WTC11 (cell line): ENCODE data around the gene DNAJC12. TPM values are rescaled to one million over a fixed set of nuclear protein-coding genes. Genes with fewer than 3 reads are reported as not detected.
"Not testable (repeated sequence)": the region's sequence is repeated elsewhere in the genome, so short reads cannot be mapped to it uniquely, and the experiment has no call there.

Experiments
- ATAC-seq: fragments of 200-7000 bp; cut with Tn5 transposase; 2 replicates; pipeline ENCODE4 v1.10.0; 2021; ENCODE audit warnings: mild to moderate bottlenecking, moderate library complexity
- CTCF ChIA-PET: fragments of 300-600 bp; sonication (Branson Sonifier 250); formaldehyde crosslinking; loops from one replicate; lab custom pipeline; 2021; ENCODE audit warnings: antibody characterized with exemption; lab: Charles Lee
- POLR2A ChIA-PET: fragments of 350-600 bp; sonication (Branson Sonifier 250); formaldehyde crosslinking; loops from one replicate; lab custom pipeline; 2021; ENCODE audit warnings: antibody characterized with exemption; lab: Charles Lee
- DNase-seq: peaks from one replicate; pipeline ENCODE4 v3.0.0; 2021; ENCODE audit warnings: low spot score
- H3K27ac Mint-ChIP-seq: 2 replicates; pipeline ENCODE4 v1.8.0; 2021; ENCODE audit warnings: mixed read lengths
- H3K27me3 Mint-ChIP-seq: 2 replicates; pipeline ENCODE4 v1.8.0; 2021; ENCODE audit warnings: low read depth, mild to moderate bottlenecking, moderate library complexity, mixed read lengths
- H3K36me3 Mint-ChIP-seq: 2 replicates; pipeline ENCODE4 v1.8.0; 2021; ENCODE audit warnings: mixed read lengths
- H3K4me1 Mint-ChIP-seq: 2 replicates; pipeline ENCODE4 v1.8.0; 2022; ENCODE audit warnings: mixed read lengths
- H3K4me3 Mint-ChIP-seq: 2 replicates; pipeline ENCODE4 v1.8.0; 2021; ENCODE audit warnings: mild to moderate bottlenecking, moderate library complexity, mixed read lengths
- H3K9me3 Mint-ChIP-seq: 2 replicates; pipeline ENCODE4 v1.8.0; 2021; ENCODE audit warnings: mixed read lengths
- ARID4B ChIP-seq: sonication (generic); formaldehyde crosslinking; IDR thresholded peaks from 2 replicates; pipeline ENCODE4 v1.8.0; 2023; ENCODE audit warnings: missing genetic modification reagents, mild to moderate bottlenecking, borderline replicate concordance
- CTCF ChIP-seq: fragments of 200-600 bp; IDR thresholded peaks from 2 replicates; pipeline ENCODE4 v1.8.0; 2022; ENCODE audit warnings: antibody characterized with exemption
- ESRRA ChIP-seq: sonication (generic); formaldehyde crosslinking; IDR thresholded peaks from 2 replicates; pipeline ENCODE4 v1.8.1; 2022; ENCODE audit warnings: mild to moderate bottlenecking, missing genetic modification reagents, borderline replicate concordance
- GTF2I ChIP-seq: fragments of 250-450 bp; sonication (Bioruptor Pico); conservative IDR thresholded peaks from 2 replicates; pipeline ENCODE4 v1.4.0; 2021; ENCODE audit warnings: mild to moderate bottlenecking
- MXD4 ChIP-seq: fragments of 250-450 bp; sonication (Bioruptor Pico); IDR thresholded peaks from 2 replicates; pipeline ENCODE4 v1.8.0; 2021; ENCODE audit warnings: mild to moderate bottlenecking, moderate library complexity, borderline replicate concordance
- NFE2L1 ChIP-seq: sonication (generic); formaldehyde crosslinking; IDR thresholded peaks from 2 replicates; pipeline ENCODE4 v1.8.1; 2023; ENCODE audit warnings: missing genetic modification reagents
- NR3C1 ChIP-seq: sonication (generic); formaldehyde crosslinking; conservative IDR thresholded peaks from 2 replicates; pipeline ENCODE4 v1.8.1; 2023; ENCODE audit warnings: low read depth, mild to moderate bottlenecking, missing genetic modification reagents
- PRRX2 ChIP-seq: fragments of 250-450 bp; sonication (Bioruptor Pico); IDR thresholded peaks from 2 replicates; pipeline ENCODE4 v1.8.0; 2021; ENCODE audit warnings: mild to moderate bottlenecking
- SMAD4 ChIP-seq: sonication (generic); formaldehyde crosslinking; IDR thresholded peaks from 2 replicates; pipeline ENCODE4 v1.8.0; 2022; ENCODE audit warnings: mild to moderate bottlenecking, missing genetic modification reagents
- ZNF121 ChIP-seq: sonication (generic); formaldehyde crosslinking; IDR thresholded peaks from 2 replicates; pipeline ENCODE4 v1.8.0; 2023; ENCODE audit warnings: missing genetic modification reagents
- ZNF263 ChIP-seq: sonication (generic); formaldehyde crosslinking; IDR thresholded peaks from 2 replicates; pipeline ENCODE4 v1.8.1; 2022; ENCODE audit warnings: low read depth, mild to moderate bottlenecking, moderate library complexity, missing genetic modification reagents
- total RNA-seq: library from RNA; stranded (reverse); gene quantifications from 3 replicates; pipeline ENCODE4 v1.2.3, GENCODE V29; 2021
- TF ChIP-seq, protein P1 (sequence below): sonication (generic); formaldehyde crosslinking; IDR thresholded peaks from 2 replicates; pipeline ENCODE4 v1.8.1; 2022; ENCODE audit warnings: missing genetic modification reagents, borderline replicate concordance

The DNAJC12 gene
- total RNA-seq, 1 experiment from 2014 or later = 0.94 TPM

- Mint-ChIP-seq H3K4me1 (peaks cover 20% of the 10 kb centered on the region), H3K4me3 (peak overlapping the region; percentile 81), H3K27ac (peak overlapping the region; percentile 96), H3K9me3 (no peaks in the 10 kb centered on the region), H3K36me3 (peaks cover 25% of the 10 kb centered on the region), H3K27me3 (no peaks in the 10 kb centered on the region)
- ATAC-seq (peak; percentile 1), DNase-seq (no peak)
- TF ChIP-seq MXD4 = no peak
- TF ChIP-seq GTF2I = peak; percentile 57; the same call in 1 of the 2 replicates
- TF ChIP-seq, protein P1, sequence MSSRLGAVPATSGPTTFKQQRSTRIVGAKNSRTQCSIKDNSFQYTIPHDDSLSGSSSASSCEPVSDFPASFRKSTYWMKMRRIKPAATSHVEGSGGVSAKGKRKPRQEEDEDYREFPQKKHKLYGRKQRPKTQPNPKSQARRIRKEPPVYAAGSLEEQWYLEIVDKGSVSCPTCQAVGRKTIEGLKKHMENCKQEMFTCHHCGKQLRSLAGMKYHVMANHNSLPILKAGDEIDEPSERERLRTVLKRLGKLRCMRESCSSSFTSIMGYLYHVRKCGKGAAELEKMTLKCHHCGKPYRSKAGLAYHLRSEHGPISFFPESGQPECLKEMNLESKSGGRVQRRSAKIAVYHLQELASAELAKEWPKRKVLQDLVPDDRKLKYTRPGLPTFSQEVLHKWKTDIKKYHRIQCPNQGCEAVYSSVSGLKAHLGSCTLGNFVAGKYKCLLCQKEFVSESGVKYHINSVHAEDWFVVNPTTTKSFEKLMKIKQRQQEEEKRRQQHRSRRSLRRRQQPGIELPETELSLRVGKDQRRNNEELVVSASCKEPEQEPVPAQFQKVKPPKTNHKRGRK (CRISPR knock-in tag) = no peak
- no peak for TF ChIP-seq PRRX2 (CRISPR knock-in tag)
- no peak for TF ChIP-seq NFE2L1 (CRISPR knock-in tag)
- TF ChIP-seq CTCF = no peak
- no peak for TF ChIP-seq ZNF121 (CRISPR knock-in tag)
- TF ChIP-seq ESRRA (CRISPR knock-in tag) = no peak
- ChIA-PET CTCF (interaction anchor here (1.0 to 2.6 kb wide), 4 partner anchors 22 to 95 kb away, joined by 4 to 19 read pairs (median 7); no protein-coding TSS in a partner anchor), POLR2A (interaction anchor here (0.9 to 3.6 kb wide), 2 partner anchors 22 to 448 kb away, joined by 6 to 20 read pairs; partner anchors contain the start of gene HNRNPH3)
Observed at GRCh38 chr10:67883710-67884312, 45.8 kb upstream of the DNAJC12 start.

- Mint-ChIP-seq H3K27ac (no peak overlapping the region), H3K27me3 (no peaks in the 10 kb centered on the region), H3K4me3 (no peak overlapping the region), H3K4me1 (peaks cover 3% of the 10 kb centered on the region), H3K36me3 (no peaks in the 10 kb centered on the region), H3K9me3 (no peaks in the 10 kb centered on the region)
- DNase-seq = no peak
- ChIA-PET POLR2A (interaction anchor here (0.6 to 1.4 kb wide), 2 partner anchors 16 to 22 kb away, joined by 3 to 4 read pairs; no protein-coding TSS in a partner anchor), CTCF (interaction anchor here (0.5 to 2.3 kb wide), 2 partner anchors 90 to 718 kb away, joined by 4 to 8 read pairs; no protein-coding TSS in a partner anchor)
- peak; percentile 38; the same call in 1 of the 2 replicates for ATAC-seq
- TF ChIP-seq NR3C1 (CRISPR knock-in tag) (no peak), ZNF263 (CRISPR knock-in tag) (no peak)
Observed at GRCh38 chr10:67878133-67878532, 40.1 kb upstream of the DNAJC12 start.

DNA sequence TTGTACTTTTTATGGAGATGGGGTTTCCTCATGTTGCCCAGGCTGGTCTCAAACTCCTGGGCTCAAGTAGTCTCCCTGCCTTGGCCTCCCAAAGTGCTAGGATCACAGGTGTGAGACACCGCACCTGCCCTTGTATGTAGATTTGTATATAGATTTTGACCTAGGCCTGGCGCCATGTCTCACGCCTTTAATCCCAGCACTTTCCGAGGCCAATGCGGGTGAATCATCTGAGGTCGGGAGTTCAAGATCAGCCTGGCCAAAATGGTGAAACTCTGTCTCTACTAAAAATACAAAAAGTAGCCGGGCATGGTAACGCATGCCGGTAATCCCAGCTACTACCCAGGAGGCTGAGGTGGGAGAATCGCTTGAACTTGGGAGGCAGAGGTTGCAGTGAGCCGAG, 39.4 kb upstream of the DNAJC12 start:
- H3K36me3 Mint-ChIP-seq, DNase-seq, H3K4me1 Mint-ChIP-seq, H3K27ac Mint-ChIP-seq, POLR2A ChIA-PET, ATAC-seq, H3K4me3 Mint-ChIP-seq, H3K9me3 Mint-ChIP-seq, H3K27me3 Mint-ChIP-seq: not testable (repeated sequence)
- CTCF ChIA-PET = interaction anchor here (0.6 to 2.3 kb wide), 3 partner anchors 89 to 573 kb away, joined by 3 to 8 read pairs (median 4); no protein-coding TSS in a partner anchor

DNA sequence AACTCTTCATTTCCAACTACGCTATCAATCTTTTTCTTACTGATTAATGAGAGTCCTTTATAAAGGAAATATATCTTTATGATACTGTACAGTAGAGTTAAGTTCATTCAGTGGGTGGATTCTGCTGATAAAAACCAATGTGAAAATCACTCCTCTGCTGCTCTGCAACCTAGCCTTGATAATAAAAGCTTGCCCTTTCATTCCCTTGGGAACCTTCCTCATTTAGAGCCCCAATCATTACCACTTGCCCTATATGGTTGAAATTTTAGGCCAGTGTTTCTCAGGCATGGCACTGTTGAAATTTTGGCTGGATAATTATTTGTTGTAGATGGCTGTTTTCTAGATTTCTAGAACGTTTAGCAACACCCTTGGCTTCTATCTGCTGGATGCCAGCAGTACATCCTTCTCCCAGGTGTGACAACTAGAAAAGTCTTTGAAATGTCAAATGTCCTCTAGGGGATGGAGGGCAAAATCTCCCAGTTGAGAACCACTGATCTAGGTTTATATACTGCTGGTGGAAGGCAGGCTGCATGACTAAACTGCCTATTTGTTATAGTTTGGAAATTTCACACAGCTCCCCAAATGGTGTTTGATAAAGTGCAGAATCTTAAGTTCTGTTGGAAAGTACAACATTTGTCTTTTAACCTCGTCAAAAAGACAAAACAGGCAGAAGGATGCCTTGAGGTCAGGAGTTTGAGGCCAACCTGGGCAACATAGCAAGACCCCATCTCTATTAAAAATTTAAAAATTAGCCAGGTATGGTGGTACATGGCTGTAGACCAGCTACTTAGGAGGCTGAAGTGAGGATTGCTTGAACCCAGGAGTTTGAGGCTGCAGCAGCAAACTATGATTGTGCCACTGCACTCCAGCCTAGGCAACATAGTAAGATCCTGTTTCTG, 37.6 kb upstream of the DNAJC12 start:
- POLR2A ChIA-PET = no interaction called here
- DNase-seq = no peak
- CTCF ChIA-PET = no interaction called here
- H3K36me3 Mint-ChIP-seq = no peaks in the 10 kb centered on the region
- no peaks in the 10 kb centered on the region for H3K27me3 Mint-ChIP-seq
- H3K4me1 Mint-ChIP-seq = peaks cover 3% of the 10 kb centered on the region; the same call in 1 of the 2 replicates
- no peak for TF ChIP-seq ARID4B (CRISPR knock-in tag)
- no peak for TF ChIP-seq SMAD4
- TF ChIP-seq ZNF121 (CRISPR knock-in tag) = peak; percentile 57; the same call in 1 of the 2 replicates
- peak overlapping the region; percentile 11; the same call in 1 of the 2 replicates for H3K27ac Mint-ChIP-seq
- no peaks in the 10 kb centered on the region for H3K9me3 Mint-ChIP-seq
- H3K4me3 Mint-ChIP-seq = no peak overlapping the region
- ATAC-seq = no peak
